MM.1S (cell line): Measurements from ENCODE around the gene FGF12.

Experiments
- DNase-seq: peaks from one replicate; pipeline ENCODE4 v3.0.0-alpha.2; 2015
- H2AFZ ChIP-seq: fragments of 300-600 bp; sonication (generic); 2 replicates; pipeline ENCODE4 v1.6.0; 2016; ENCODE audit warnings: antibody characterized with exemption, low read length
- H3F3A ChIP-seq: fragments of 300-600 bp; sonication (generic); 2 replicates; pipeline ENCODE4 v1.6.1; 2016; ENCODE audit warnings: mild to moderate bottlenecking, antibody characterized with exemption, low read length, moderate library complexity, mixed read lengths; ENCODE audit not compliant: insufficient read depth
- H3K27ac ChIP-seq: fragments of 300-600 bp; sonication (generic); 2 replicates; pipeline ENCODE4 v1.5.1; 2016; ENCODE audit warnings: mild to moderate bottlenecking, low read length
- H3K27me3 ChIP-seq: fragments of 300-600 bp; sonication (generic); replicated peaks from 2 replicates; pipeline ENCODE4 v1.6.0; 2016; ENCODE audit warnings: low read length; ENCODE audit not compliant: insufficient read depth
- H3K36me3 ChIP-seq: fragments of 300-600 bp; sonication (generic); replicated peaks from 2 replicates; pipeline ENCODE4 v1.6.1; 2016; ENCODE audit warnings: mild to moderate bottlenecking, low read length, mixed read lengths; ENCODE audit not compliant: insufficient read depth
- H3K4me1 ChIP-seq: fragments of 300-600 bp; sonication (generic); 2 replicates; pipeline ENCODE4 v1.6.1; 2016; ENCODE audit warnings: low read length, mixed read lengths
- H3K4me2 ChIP-seq: fragments of 300-600 bp; sonication (generic); 2 replicates; pipeline ENCODE4 v1.6.0; 2016; ENCODE audit warnings: low read depth, low read length
- H3K4me3 ChIP-seq: fragments of 300-600 bp; sonication (generic); 2 replicates; pipeline ENCODE4 v1.5.1; 2016; ENCODE audit warnings: low read length, mixed read lengths
- H3K79me2 ChIP-seq: fragments of 300-600 bp; sonication (generic); 2 replicates; pipeline ENCODE4 v1.6.1; 2016; ENCODE audit warnings: mixed run types, low read length, mixed read lengths
- H3K9ac ChIP-seq: fragments of 300-600 bp; sonication (generic); 2 replicates; pipeline ENCODE4 v1.6.1; 2016; ENCODE audit warnings: low read length, mixed read lengths
- H3K9me2 ChIP-seq: fragments of 300-600 bp; sonication (generic); replicated peaks from 2 replicates; pipeline ENCODE4 v1.6.1; 2016; ENCODE audit warnings: mild to moderate bottlenecking, low read length, mixed read lengths; ENCODE audit not compliant: insufficient read depth
- H3K9me3 ChIP-seq: fragments of 300-600 bp; sonication (generic); replicated peaks from 2 replicates; pipeline ENCODE4 v1.6.1; 2016; ENCODE audit warnings: mild to moderate bottlenecking, low read length, mixed read lengths; ENCODE audit not compliant: insufficient read depth
- H4K20me1 ChIP-seq: fragments of 300-600 bp; sonication (generic); 2 replicates; pipeline ENCODE4 v1.6.1; 2016; ENCODE audit warnings: mild to moderate bottlenecking, low read length, moderate library complexity, mixed read lengths; ENCODE audit not compliant: insufficient read depth
- CTCF ChIP-seq: fragments of 300-600 bp; sonication (generic); IDR thresholded peaks from 2 replicates; pipeline ENCODE4 v1.5.1; 2016; ENCODE audit warnings: antibody characterized with exemption, low read length, mixed read lengths
- EZH2 ChIP-seq: fragments of 300-600 bp; sonication (generic); optimal IDR thresholded peaks from 2 replicates; pipeline ENCODE3; 2017; ENCODE audit warnings: low read depth, mild to moderate bottlenecking, antibody characterized with exemption, low read length, mixed read lengths
- EZH2phosphoT487 ChIP-seq: fragments of 300-600 bp; sonication (generic); IDR thresholded peaks from 2 replicates; pipeline ENCODE4 v1.6.1; 2018; ENCODE audit warnings: antibody characterized with exemption, low read length

The FGF12 gene

GRCh38 chr3:192313605-192314004 is 413.7 kb downstream of the FGF12 start:
- no peaks in the 10 kb centered on the region for H4K20me1 ChIP-seq
- no peak for DNase-seq
- TF ChIP-seq EZH2, result no peak
- no peak for TF ChIP-seq CTCF
- no peak for TF ChIP-seq EZH2phosphoT487

DNA sequence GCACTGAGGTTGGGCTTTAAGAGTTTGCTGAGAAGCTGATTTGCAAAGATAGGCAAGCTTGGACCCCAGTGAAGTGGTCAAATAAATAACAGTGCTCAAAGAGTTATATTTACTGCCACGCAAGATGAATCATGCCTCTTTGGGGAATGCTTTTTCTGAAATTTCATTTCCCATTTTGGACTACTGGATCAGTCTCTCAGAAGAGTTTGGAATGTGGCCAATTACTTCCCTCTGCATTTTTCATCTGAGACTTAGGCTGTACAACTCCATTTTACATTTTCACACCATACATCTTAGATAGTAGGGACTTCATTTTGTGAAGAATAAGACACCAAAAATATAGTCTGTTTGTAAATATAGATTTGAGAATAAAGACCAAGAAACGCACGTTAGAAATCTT is 419.7 kb downstream of the FGF12 start:
- no peak for DNase-seq
- H3F3A ChIP-seq, result no peaks in the 10 kb centered on the region
- no peak overlapping the region for H2AFZ ChIP-seq
- H3K4me3 ChIP-seq, result no peak overlapping the region
- H3K79me2 ChIP-seq, result no peaks in the 10 kb centered on the region
- H4K20me1 ChIP-seq, result no peaks in the 10 kb centered on the region
- H3K36me3 ChIP-seq, result no peaks in the 10 kb centered on the region
- H3K27me3 ChIP-seq, result no peaks in the 10 kb centered on the region
- H3K9me3 ChIP-seq, result no peaks in the 10 kb centered on the region
- H3K9me2 ChIP-seq, result no peaks in the 10 kb centered on the region
- no peak for TF ChIP-seq CTCF
- no peak for TF ChIP-seq EZH2
- no peak for TF ChIP-seq EZH2phosphoT487
- H3K27ac ChIP-seq, result no peak overlapping the region
- H3K4me1 ChIP-seq, result no peaks in the 10 kb centered on the region
- H3K9ac ChIP-seq, result no peak overlapping the region
- H3K4me2 ChIP-seq, result no peak overlapping the region

More at GRCh38 chr3:192313605-192314004, 413.7 kb downstream of the FGF12 start:
- Histone ChIP-seq H3K27ac (no peak overlapping the region), H3K9me3 (no peaks in the 10 kb centered on the region), H3K9me2 (no peaks in the 10 kb centered on the region), H3K36me3 (no peaks in the 10 kb centered on the region), H2AFZ (no peak overlapping the region), H3K4me3 (no peak overlapping the region), H3K4me1 (no peaks in the 10 kb centered on the region), H3K4me2 (no peak overlapping the region), H3F3A (no peaks in the 10 kb centered on the region), H3K9ac (no peak overlapping the region), H3K79me2 (no peaks in the 10 kb centered on the region), H3K27me3 (no peaks in the 10 kb centered on the region)

DNA sequence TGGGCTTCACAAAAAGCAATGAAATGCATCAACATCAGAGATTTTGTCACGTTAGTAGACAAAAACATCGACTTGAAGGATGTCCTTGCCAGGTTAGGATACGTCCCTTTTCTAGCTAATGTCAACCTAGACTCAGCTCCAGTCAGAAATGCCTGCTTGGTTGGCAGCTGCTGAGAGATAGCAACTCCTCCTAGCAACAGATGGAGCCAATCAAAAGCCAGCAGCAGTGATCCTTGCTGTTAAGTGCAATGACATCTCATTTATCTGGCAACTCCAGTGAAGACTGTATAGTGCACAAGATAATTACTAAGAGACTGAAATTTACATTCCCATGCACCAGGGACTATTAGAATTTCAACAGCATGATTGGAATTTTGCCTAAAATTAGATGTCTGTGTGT is 424.1 kb downstream of the FGF12 start:
- Histone ChIP-seq H3K27me3 (no peaks in the 10 kb centered on the region), H3K9ac (no peak overlapping the region), H3K4me1 (no peaks in the 10 kb centered on the region), H2AFZ (no peak overlapping the region), H3K9me2 (no peaks in the 10 kb centered on the region), H3K79me2 (no peaks in the 10 kb centered on the region), H3F3A (no peaks in the 10 kb centered on the region), H4K20me1 (no peaks in the 10 kb centered on the region), H3K36me3 (no peaks in the 10 kb centered on the region), H3K27ac (no peak overlapping the region), H3K4me3 (no peak overlapping the region), H3K4me2 (no peak overlapping the region), H3K9me3 (no peaks in the 10 kb centered on the region)
- TF ChIP-seq CTCF (no peak), EZH2 (no peak), EZH2phosphoT487 (no peak)
- DNase-seq, result no peak
